ENCODE measurements around the gene POMGNT1. TPM values are rescaled to one million over a fixed set of nuclear protein-coding genes. Genes with fewer than 3 reads are reported as not detected.

POMGNT1 gene
- total RNA-seq, 2 donors from 2014 or later, result 37.8 to 49.7 TPM

DNA sequence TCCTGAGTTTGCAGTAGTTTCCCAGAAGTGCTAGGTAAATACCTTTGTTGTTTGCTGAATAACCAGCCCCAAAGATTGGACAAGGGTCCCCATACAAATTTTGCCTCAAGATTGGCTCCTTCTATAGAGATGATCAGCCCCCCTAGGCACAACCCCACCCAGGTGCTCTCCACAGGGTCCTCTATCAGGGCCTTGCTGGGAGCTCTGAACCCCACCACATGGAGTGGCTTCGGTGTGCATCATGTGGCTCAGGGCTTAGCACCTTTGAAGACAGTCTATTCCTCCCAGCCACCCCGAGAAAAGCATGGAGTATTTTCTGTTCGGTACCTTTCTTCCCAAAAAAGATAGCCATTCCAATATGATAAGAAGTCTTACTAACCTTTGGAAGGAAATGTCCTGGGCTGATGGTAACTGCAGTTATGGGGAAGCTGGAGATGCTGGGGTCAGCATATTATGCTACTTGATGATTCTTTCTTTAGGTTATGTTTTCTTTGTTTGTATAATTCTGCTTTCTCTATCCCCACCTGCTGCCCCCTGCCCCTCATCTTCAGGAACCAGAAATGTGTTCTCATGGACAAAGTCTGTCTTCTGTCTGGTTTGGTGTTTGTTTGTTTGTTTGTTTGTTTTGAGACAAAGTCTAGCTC lies 28.3 kb downstream of the POMGNT1 start:
- no peak for DNase-seq (ENCODE audit: low spot score)
- intact Hi-C loops (cut with DNase I), result loop anchor here in 1 of 2 donors (5.0 kb wide), 1 partner anchor 38 kb away; the partner anchor contains the start of gene PIK3R3

GRCh38 chr1:46168477-46168876 lies 29.8 kb downstream of the POMGNT1 start:
- intact Hi-C loops (cut with DNase I), result no loop called here
- DNase-seq (ENCODE audit: low spot score), result no peak

DNA sequence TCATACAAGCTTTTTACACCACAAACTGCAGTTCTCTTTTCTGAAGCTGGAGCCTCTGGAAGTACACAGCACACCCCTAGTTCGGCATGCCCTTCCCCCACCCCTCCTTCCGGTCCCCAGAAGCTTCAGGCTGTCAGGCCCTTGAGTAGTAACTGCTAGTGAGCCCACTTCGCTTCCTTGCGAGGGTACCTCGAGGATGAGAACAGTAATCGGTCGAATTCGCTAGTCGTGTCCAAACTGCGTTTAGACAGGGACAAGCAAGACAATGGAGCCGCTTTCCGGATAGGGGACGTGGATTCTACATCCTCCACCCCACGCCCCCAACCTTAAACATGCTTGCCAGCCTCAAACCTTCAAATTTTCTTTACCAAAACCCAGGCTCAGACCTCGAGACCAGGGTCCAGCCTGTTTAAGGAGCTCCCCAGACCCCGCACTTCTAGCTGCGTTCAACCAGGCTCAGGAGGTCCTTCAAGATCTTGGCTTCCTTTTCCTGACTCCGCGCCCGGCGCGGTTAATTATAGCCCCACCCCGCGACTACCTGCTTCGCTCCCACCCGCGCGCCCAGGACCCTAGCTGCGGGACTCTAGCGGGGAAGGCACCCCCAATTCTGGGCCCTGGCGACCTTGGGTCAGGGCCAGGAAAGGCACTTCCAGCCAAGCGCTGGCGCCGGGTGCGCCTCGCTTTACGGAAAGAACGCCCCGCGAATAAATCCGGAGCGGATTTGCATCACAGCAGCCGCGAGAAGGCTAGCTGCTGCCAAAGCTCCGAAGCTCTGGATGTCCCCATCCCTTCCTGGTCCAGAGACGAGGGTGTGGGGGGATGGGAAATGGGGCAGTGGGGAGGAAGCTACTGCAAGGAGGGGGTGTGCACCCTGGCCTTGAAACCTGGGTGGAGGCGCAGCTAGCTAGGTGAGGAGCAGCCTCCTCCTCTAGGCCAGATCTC lies 31.4 kb downstream of the POMGNT1 start:
- peak; percentile 86 for DNase-seq (ENCODE audit: low spot score)

GRCh38 chr1:46160212-46160611 lies 38.0 kb downstream of the POMGNT1 start:
- no peak for DNase-seq (ENCODE audit: low spot score)
- intact Hi-C loops (cut with DNase I), result no loop called here

More for the DNA sequence above, 31.4 kb downstream of the POMGNT1 start:
- intact Hi-C loops (cut with DNase I), result no loop called here

- no peak for DNase-seq (ENCODE audit: low spot score)
- intact Hi-C loops (cut with DNase I), result no loop called here
Measured at GRCh38 chr1:46159516-46159915, 38.7 kb downstream of the POMGNT1 start.

DNA sequence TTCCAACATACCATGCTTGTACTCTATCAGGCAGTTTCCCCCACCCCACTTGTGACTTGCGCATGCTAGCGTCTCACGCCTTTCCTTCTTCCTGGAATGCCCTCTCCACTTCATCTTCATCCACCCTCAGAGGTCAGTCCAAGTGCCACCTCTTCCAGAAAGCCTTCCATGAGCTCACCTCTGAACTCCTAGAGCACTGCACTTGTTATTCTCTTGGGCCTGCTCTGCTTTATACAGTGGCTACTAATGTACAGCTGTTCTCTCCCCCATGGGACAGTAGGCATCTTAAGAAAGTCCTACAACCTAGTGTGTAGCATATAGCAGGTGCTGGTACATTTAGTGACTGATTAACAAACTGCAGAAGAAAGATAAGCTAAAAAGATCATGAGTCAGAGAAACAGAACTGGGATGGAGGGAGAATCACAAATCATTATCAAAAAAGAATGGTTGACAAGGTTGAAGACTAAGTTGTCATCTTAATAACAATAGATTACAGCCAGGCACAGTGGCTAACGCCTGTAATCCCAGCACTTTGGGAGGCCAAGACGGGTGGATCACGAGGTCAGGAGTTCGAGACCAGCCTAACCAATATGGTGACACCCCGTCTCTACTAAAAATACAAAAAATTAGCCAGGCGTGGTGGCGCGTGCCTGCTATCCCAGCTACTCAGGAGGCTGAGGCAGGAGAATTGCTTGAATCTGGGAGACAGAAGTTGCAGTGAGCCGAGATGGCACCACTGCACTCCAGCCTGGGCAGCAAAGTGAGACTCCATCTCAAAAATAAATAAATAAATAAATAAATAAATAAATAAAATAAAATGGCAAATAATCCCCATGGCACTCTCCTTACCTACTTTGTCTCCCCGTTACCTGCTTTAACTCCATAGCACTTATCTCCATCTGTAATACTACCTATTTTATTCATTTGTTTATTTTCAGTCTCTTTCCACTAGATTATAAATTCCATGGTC lies 39.6 kb downstream of the POMGNT1 start:
- intact Hi-C loops (cut with DNase I), result no loop called here
- DNase-seq (ENCODE audit: low spot score), result no peak

- no peak for DNase-seq (ENCODE audit: low spot score)
- intact Hi-C loops (cut with DNase I), result no loop called here
Measured at GRCh38 chr1:46157916-46158311, 40.3 kb downstream of the POMGNT1 start.

DNA sequence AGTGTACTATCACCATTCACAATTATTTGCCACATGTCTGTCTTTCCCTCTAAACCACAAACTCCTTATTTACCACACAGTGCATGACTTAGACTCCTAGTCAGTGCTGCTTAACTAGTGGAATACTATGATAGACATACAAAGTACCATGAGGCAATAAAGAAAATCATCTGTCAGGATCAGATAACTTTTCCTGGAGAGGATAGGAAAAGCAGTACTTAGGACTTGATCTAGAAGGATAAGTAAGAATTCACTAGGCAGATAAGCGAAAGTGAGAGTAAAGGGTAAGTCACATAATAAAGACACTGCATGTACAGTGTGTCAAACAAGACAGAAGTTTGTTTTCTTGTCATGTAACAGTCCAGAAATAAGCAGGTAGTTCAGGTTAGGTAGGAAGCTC lies 44.5 kb downstream of the POMGNT1 start:
- intact Hi-C loops (cut with DNase I), result no loop called here
- DNase-seq (ENCODE audit: low spot score), result no peak

DNA sequence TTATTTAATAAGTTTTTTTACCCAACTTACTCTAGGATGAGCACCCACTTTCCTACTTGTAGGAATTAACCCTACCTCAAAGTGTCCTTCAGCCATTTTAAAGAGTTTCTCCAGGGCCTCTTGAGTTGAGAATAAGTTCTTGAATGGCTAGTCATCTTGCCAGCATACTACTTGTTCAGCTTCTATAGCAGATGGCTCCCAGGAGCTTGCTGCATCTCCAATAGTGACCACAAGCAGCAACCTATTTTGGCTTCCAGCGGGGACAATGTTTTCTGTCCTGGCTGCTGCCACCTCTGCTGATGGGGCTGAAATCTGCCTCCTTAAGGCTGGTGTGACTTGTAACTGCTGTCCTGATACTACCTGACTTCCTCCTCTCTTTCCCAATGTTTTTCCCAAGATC lies 45.0 kb downstream of the POMGNT1 start:
- intact Hi-C loops (cut with DNase I), result no loop called here

DNA sequence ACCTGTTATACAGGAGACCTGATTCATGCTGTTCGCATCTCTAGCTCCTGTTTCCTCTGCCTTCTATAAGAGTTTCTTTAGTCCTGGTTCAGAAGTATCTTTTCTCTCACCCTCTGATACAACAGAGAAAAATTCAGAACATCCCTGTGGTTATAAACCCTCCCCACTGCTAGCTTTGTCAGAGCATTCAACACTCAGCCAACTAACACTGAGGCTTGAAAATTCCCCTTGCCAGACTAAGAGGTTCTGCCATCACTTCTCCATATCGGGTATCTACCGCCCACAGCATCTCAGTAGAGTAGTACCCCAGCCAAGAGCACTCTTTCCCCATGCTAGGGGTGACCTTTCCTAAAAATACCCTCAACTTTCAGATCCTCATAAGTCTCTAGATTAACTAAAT lies 46.2 kb downstream of the POMGNT1 start:
- intact Hi-C loops (cut with DNase I), result no loop called here

More for the DNA sequence above, 45.0 kb downstream of the POMGNT1 start:
- no peak for DNase-seq (ENCODE audit: low spot score)

GRCh38 chr1:46150085-46150484 lies 48.1 kb downstream of the POMGNT1 start:
- DNase-seq (ENCODE audit: low spot score), result no peak
- intact Hi-C loops (cut with DNase I), result no loop called here

More for the DNA sequence above, 46.2 kb downstream of the POMGNT1 start:
- DNase-seq (ENCODE audit: low spot score), result no peak

GRCh38 chr1:46148318-46148717 lies 49.9 kb downstream of the POMGNT1 start:
- DNase-seq (ENCODE audit: low spot score), result no peak
- intact Hi-C loops (cut with DNase I), result no loop called here

Other genes starting within 250 kb of the POMGNT1 start
- gene PIK3R3, start 65.8 kb downstream of the POMGNT1 start, total RNA-seq, result 10 to 100 TPM; 26.0 to 39.7 TPM
- gene TSPAN1, start 23.3 kb downstream of the POMGNT1 start, total RNA-seq, result 1 to 10 TPM; 1.3 to 1.6 TPM
- not detected for gene P3R3URF, start 21.9 kb downstream of the POMGNT1 start, total RNA-seq
- 1 to 10 TPM; 6.7 to 8.3 TPM for gene LURAP1, start 4.9 kb upstream of the POMGNT1 start, total RNA-seq
- gene RAD54L, start 49.3 kb upstream of the POMGNT1 start, total RNA-seq, result under 1 TPM; 0.60 to 0.67 TPM
- gene LRRC41, start 105.2 kb upstream of the POMGNT1 start, total RNA-seq, result 10 to 100 TPM; 40.7 to 45.3 TPM
- gene UQCRH, start 105.3 kb upstream of the POMGNT1 start, total RNA-seq, result 100 to 1,000 TPM; 127 to 149 TPM
- gene NSUN4, start 142.4 kb upstream of the POMGNT1 start, total RNA-seq, result 10 to 100 TPM; 17.3 to 18.9 TPM
- gene FAAH, start 195.9 kb upstream of the POMGNT1 start, total RNA-seq, result 1 to 10 TPM; 2.2 to 2.4 TPM

Data from posterior vena cava (tissue), 2 donors.